ENCODE measurements around the gene ANKS1B.
"Not testable (repeated sequence)": the region's sequence is repeated elsewhere in the genome, so short reads cannot be mapped to it uniquely, and the experiment has no call there.

The ANKS1B gene

DNA sequence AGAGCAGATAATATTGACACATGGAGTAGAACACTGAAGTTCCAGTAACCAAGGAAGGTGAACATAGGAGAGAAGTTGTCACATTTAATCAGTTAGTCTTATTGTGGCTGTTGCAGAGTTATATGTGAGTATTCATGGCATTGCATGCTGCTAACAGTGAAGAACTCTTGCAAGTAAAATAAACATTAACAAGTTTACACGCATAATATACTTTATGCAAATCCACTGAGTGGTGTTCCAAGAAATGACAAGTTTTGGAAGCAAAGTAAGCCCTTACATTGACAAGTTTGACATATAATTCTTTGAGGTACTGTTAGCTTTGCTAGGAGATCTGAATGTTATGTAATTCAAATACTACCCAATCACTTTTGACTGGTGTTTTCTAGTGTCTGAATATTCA lies 125.6 kb downstream of the ANKS1B start:
- DNase-seq = no peak

DNA sequence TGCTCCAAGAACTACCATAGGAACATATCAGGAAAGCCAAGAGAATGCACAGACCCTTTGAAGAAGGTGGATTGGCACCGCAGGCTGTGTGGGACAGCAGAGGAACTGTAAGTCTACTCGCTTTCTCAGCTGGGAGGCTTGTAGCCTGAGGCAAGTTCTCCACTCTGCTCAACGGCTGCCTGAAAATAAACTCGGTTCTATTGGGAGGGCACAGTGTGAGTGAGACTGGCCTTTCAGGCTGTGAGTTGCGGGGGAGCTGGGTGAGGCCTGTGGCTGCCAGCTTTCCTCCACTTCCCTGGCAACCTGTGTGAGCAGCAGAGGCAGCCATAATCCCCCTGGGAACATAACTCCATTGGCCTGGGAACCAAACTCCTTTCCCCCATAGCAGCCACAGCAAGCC lies 132.1 kb downstream of the ANKS1B start:
- DNase-seq = no peak

DNA sequence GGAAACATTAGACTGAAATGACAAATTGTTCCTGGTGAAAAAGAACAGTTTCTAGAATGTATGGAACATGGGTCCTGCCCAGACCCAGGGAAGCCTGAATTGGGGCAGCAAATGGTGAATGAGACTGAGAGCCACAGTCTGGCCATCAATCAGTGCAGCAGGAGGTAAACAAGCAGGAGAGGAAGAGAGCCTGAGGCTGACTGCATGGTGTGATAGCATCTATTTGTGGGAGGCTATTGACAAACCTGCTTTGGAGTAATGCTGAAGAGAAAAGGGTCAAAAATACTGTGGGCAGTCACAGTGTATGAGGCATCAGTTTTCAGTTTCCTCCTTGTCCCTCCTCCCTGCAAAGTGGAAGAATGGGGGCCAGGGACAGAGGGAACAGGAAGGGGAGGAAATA lies 136.8 kb downstream of the ANKS1B start:
- DNase-seq = no peak

DNA sequence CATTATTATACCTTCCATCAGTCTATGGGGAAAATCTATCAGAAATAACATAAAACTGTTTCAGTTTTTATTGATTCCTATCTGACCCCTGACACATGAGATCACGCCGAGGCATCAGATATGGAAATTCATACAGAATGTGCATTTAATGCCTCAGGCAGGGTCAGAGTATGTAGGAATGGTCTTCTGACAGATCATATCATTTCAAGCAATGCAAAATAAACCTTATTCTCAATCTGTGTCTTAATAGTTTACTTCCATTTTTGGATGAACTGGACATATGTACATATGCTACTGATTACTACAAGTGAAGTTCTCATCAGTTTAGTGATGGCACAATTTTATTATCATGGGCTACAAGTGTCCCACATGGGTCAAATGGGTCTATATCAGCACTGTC lies 150.0 kb downstream of the ANKS1B start:
- no peak for DNase-seq

DNA sequence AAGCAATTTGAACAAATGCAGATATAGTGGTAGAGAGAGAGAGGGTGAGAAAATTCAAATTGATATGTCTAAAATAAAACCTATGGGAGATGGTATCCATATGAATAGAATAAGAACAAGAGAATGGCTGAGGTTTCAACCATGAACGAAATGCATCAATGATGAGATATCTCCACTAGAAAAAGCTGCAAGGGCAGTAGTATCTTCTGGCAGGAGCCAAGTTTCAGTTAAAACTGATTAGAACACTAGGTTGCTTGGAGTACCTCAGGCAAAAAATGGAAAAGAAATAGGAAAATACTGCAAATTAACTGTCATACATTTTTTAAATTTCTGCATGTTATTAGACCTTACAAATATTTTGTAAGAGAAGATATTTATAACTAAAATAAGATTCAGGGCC lies 151.3 kb downstream of the ANKS1B start:
- no peak for DNase-seq

DNA sequence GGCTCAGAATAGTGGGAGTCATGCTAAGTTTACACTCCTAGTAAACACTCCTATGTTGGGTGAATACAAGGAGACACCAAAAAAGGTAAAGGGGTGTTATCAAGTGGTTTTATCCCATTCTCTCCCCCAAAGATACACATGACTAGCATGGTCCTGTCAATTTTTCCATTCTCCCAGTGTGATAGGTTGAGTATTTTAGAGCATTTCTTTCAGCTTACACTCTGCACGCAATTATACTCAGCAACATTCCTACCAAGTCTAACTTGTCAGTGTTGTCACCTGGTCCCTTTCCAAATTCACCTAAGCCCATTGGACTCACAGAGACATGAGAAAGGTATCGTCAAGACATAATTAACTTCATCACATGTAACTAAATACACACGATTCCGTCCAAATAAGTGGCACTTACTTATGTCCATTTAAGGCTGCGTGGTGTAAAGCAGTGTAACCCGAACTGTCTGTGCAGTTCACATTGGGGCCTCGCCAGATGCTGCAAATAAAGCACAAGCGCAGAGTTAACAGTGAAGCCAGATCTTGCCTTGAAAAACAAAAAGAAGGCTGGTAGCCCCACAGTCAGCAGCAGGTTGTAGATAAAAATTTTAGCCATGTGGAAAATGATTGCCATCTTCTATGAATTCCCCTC lies 159.7 kb downstream of the ANKS1B start:
- DNase-seq = no peak

DNA sequence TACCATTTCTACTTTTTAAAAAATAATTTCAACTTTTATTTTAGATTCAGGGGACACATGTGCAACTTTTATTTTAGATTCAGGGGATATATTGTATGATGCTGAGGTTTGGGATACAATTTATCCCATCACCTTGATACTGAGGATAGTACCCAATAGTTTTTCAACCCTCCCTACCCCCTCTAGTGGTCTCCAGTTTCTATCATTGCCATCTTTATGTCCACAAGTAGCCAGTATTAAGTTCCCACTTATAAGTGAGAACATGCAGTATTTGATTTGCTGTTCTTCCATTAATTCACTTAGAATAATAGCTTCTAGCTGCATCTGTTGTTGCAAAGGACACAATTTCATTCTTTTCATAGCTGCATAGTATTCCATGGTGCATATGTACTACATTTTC lies 162.5 kb downstream of the ANKS1B start:
- DNase-seq = no peak

DNA sequence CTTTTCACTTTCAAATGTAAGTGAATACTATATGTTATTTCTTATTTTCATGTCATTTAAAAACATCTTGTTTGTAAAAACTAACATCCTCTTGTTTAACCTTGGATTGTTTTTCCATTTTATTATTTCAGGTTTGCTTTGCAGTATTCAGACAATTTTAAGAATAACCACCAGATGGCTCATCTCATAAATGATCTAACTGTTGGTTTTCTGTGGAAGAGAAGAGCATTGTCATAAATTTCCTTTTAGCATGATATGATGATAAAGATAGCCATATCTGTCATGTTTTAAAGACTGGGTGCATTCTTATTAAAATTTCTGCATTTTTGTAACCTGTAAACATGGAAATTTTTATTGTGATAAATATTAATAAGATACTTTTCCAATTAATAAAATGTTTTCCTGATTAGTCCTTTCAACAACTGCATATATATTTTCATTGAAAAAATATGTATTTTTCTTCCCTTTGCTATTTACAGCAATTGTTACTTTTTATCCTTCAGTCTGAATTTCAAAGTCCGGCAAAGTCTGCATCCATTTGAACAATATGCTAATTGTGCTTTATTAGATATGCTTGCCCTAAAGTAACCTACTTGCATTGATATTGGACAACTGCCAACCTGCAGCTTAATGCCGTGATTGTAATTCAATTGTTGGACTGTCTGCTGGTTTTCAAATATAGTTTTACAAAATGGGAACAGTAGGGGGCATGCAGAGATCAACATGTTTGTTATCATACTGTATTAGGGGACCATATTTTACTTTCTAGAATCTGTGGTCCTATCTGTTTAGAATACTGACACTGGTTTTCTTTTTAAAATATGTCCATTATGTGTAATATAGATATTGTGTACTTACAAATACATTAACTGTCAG lies 173.8 kb downstream of the ANKS1B start:
- no peak for DNase-seq

DNA sequence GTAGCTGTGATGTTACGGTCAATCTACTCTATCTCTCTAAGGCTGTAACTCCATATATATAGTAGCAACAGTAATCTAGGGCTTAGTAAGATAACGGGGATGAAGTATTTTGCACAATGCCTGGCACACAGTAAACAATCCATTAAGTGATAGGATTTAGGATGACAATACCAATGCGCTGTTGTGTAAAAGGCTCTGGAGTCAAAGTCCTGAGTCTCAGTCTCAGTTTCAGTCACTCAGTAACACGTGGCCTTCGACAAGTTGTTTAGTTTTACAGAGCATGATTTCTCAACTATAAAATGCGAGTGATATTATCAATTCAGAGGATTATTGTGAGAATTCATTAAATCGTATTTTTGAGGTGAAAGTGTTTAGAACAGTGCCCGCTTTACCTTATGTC lies 174.8 kb downstream of the ANKS1B start:
- DNase-seq = no peak

DNA sequence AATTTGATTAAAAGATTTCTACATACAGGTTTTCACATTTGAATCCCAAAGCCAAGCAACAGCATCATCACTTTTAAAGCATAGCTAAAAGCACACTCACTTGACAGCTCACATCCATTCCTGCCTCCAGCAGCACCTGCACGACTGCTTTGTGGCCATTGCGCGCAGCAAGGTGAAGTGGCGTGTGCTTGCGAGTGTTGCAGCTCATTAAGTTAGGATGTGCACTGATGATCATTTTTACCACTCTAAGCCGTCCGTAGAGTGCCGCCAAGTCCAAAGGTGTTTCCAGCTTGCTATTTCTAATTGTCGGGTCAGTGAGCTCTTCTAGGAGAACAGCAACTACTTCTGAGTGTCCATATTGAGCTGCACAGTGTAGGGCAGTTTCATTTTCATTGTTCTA lies 178.4 kb downstream of the ANKS1B start:
- no peak for DNase-seq

DNA sequence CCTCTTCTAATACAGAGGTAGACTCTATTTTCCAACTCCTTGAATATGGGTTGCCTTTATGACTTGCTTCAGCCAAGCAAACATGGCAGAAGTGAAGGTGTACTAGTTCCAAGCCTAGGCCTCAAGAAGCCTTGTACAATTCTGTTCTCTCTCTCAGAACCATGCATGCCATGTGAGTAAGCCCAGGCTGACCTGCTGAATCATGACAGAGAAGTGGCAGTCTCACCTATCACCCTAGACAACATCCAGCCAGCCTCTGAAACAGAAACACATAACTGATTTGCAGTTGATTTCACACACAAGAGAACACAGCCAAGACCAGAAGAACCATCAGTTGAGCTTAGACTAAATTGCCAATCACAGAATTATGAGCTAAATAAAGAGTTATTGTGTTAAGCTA lies 180.0 kb downstream of the ANKS1B start:
- DNase-seq = no peak

DNA sequence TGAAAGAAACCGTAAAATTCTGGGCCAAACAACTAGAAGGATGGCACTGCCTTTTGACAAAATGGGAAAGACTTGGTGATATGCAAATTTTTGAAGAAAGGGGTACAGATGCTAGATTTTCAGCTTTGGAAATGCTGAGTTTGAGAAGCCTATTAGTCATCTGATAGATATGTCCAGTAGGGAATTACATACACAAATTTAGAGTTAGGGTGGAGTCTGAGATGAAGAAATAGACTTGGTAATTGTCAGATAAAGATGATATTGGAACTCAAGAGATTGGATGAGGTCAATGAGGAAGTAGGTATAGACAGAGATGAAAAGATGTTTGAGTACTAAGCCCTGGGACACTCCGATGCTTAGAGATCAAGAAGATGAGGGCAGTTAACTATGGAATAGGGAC lies 184.1 kb downstream of the ANKS1B start:
- DNase-seq = no peak

DNA sequence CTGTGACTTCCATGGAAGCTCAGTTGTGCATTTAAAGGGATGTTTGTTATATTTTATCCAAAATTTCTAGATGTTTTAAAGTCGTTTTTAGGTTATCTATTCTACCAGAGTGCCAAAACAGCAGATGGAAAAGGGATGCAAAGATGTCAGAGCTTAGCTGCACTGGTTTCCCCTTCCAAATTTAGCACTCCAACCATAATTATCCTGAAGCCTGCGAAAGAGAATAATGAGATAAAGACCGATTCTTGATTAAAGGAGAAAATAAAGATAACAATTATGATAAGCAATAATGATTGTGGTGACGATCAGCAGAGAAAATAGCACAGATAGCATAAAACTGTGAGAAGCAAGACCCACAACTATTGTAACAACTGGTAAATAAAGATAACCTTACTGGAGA lies 186.8 kb downstream of the ANKS1B start:
- DNase-seq = not testable (repeated sequence)

DNA sequence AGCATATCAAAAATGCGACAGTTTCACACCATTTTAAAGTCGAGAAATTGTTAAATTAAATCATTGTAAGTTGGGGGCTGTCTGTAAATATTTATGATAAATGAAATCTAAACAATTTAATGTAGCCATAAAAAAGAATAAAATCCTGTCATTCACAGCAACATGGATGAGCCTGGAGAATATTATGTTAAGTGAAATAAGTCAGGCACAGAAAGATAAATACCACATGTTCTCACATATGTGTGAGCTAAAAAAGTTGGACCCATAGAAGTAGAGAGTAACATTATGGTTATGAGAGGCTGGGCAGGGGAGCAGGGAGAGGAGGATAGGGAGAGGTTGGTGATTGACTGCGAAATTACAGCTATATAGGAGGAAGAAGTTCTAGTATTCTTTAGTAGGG lies 201.3 kb downstream of the ANKS1B start:
- no peak for DNase-seq

DNA sequence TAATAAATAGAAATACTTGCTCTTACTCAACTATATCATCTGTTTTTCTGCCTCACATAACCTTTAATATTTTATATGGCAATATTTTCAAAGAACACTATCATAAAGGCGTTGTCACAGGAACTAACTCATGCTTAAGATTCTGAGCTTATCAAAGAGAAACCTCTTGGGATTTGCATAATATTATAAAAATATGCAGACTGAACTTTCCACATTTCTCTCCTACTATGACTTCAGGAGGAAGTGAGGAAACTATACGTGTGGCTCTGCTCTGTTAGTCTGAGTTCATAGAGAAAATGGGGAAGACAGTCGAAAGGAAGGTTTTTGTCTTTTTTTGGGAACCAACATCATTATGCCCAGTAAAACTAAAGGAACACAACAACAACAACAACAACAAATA lies 212.5 kb downstream of the ANKS1B start:
- DNase-seq = no peak

DNA sequence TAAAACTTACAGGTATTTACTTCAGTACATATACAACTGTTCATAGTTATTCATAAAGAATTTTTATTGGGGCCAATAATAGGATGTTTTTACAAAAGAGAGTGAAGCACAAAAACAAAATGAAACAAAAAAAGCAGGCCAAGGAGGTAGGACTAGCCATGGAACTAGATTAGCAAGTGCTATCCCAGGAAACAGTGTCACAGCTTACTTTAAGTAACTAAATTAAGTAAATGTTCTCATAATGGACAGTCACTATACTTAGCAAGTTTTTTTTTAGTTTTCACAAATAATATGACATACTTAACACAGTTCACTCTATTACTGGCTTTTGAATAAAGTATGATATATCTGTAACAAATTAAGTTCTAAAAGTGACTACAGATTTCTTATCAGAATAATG lies 213.1 kb downstream of the ANKS1B start:
- DNase-seq = no peak

DNA sequence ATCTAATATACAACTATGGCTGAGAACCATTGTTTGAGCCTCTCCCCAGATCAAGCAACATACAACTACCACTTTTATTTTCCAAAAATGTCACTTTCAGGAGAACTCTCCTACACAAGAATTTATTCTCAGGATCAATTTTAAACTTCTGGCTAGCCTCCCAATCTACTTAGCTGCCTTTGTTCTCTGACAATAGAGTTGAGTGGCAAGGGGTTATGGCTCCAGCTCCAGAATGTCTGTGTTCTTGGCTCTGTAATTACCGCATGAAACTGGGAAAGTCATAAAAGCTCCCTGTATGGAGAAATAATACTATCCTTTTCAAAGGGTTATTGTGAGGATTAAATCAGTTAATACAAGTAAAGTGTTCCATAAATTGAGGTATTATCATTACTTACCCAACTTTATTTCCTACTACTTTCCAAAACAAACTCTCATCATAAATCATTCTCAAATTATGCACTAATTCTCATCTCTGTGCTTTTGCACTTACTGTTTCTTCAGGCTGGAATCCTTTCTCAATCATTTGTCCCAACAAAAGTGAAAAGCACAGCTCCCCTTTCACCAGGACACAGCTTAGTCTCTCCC lies 215.2 kb downstream of the ANKS1B start:
- DNase-seq = no peak

DNA sequence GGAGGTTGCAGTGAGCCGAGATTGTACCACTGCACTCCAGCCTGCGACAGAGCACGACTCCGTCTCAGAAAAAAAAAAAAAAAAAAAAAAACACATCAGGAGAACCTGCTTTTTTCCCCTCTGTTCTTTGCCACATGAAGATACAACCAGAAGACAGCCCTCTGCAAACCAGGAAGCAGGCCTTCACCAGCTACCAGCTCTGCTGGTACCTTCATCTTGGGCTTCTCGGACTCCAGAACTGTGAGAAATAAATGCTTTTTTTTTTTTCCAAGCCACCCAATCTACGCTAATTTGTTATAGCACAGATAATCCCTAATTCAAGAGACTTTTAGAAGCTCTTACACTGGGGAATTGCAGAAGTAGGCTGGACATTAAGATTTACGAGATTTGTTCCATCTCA lies 216.0 kb downstream of the ANKS1B start:
- DNase-seq = no peak

DNA sequence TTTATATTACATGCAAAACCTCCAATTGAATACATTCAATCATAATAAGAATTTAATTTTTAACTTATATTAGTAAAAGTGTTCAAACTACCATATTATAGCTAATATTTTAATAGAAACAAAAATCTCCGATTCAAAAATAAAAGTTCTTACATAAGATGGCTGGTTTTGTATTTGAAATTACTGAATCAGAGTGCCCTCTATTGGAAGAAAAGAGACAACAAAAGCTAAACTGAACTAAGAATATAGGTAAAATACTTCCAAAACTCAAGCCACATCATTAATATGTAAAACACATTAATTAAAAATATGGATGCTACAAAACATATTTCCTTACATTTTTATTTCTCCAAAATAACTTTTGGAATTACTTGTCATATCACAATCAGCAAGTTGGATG lies 216.9 kb downstream of the ANKS1B start:
- DNase-seq = no peak

DNA sequence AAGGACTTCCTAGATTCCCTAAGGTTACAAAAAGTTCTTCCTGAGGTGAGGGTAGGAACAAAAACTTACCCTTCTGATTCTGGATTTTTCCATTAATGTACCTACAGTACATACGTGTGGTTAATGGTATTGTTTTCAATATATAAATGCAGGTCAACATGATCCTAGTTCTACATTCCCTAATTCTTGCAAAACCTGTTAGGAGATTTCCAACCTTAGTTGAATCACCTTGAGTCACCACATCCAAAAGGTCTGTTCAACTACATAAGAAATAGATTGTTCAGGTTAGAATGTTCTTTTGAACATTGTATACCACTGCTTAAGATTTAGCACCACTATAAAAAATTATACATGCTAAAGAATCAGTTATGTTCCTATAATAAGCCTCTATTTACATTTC lies 218.3 kb downstream of the ANKS1B start:
- DNase-seq = no peak

DNA sequence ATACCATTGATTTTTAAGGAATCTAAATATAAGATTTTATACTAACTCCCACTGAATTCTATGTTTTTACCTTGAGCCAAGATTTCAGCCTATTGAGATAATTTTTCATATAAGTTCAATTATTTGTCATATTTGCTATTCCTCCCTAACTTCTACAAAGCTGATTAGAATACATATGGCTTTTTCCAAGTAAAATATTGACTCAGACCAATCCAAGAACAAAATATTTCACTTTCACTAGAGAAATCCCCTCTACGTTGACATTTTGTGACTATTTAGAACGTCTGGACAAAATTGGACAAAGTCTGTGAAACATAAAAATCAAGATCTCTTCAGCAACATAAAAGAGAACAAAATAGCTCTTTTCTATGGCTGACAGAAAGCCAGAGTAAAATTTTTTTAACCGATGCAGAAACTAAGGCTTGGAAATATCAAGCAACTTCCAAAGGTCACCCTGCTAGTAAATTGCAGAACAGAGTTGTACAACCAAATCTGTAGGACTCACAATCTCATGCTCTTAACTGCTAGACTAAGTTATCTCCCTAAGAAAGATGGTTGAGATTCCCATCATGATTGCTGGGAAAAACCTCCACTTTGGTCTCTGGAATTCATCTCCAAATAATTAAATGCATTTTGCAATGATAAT lies 219.1 kb downstream of the ANKS1B start:
- DNase-seq = no peak

DNA sequence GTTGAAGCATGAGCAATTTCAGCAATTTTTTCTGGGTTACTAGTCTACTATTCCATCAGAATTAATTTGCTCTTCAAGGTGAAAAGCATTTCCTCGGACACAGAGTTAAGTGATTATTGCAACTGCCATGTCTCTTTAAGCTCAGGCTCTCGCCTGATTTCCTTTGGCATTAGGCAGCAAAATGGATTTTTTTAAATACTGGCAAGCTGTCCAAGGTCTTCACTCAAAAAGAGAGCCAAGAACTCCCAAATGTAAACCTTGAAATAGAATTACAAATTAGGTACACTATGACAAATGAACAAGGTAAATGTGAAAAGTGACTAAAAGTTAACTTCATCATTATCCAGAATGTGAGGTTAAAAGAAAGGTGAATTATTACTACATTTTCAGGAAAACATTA lies 225.3 kb downstream of the ANKS1B start:
- no peak for DNase-seq

DNA sequence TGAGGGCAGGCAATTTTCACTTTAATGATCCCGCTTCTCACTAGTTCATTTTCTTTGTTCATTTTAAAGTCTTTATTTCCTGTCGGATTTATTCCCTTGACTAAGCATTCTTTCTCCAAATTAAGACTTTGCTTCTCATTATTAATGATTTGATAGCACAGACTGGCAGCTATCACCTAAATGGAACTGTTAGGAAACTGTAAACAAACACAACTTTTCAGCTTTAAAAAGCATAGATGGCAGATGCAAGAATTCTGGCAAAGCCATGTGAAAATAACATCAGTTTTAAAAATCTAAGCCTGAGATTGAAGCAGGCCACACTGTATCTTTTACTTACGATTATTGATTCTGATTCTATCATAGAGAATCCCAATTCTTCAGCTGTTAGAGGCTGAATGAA lies 225.7 kb downstream of the ANKS1B start:
- DNase-seq = no peak

DNA sequence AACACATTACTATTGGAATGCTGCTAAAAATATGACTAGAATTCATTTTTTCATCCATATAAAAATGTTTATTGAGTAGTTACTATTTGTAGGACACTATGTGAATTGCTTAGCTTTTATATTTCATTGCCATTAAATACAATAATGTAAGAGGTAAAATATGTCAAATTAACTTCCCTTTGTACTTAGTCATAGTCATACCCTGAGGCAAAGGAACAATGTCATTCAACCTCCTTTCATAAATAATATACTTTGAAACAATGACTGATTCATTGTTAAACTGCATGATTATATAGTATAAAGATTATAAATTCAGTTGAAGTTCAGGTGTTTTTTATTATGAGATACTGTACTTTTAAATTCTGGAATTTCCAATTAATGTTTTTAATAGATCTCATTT lies 232.0 kb downstream of the ANKS1B start:
- DNase-seq = no peak
